Measurements from ENCODE around the gene STK32A.
"Not testable (repeated sequence)": the region's sequence is repeated elsewhere in the genome, so short reads cannot be mapped to it uniquely, and the experiment has no call there.

Gene STK32A

DNA sequence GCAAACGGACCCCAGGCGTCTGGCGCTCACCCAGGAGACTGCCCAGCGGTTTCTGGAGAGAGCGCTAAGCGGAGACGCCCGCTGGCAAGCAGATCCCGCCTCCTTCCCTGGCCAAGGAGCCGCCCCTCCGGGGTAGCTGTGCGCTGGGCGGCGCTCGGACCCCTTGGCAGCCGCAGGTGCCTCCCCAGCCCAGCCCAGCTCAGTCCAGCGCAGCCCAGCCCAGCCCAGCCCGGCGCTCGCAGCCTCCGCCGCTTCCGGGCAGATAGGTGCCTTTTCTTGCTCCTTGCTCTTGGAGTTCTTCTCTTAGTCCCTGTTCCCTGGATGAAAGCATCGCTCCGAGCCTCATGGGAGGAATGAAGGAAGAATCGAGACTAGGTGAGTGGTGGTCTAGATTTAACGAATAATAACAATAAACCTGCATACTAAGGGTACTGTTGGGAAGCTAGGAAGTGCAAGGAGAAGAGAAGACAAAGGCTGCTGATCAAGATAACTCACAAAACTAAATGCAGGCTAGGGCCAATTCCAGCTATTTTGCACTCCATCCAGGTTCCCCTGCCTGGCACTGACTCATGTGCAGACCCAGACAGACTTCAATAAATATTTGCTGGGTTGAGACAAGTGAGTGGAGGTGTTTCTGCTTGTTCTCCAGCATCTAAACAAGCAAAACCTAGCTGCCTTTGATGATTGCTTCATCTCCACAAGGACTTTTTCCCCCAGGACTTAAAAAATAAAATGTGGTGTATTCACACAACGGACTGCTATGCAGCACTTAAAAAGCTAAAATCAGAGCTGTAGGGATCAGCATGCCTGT, at the start of gene STK32A:
Gene STK32A (plus strand): TSS at position 202 of the 811 bp plus-strand sequence. CDS start 4,609 bp downstream, outside the sequence.
- peak; percentile 3 for DNase-seq (ENCODE audit: low read depth)

GRCh38 chr5:147187099-147187540, 47.7 kb upstream of the STK32A start:
- no peak for DNase-seq (ENCODE audit: low read depth)

DNA sequence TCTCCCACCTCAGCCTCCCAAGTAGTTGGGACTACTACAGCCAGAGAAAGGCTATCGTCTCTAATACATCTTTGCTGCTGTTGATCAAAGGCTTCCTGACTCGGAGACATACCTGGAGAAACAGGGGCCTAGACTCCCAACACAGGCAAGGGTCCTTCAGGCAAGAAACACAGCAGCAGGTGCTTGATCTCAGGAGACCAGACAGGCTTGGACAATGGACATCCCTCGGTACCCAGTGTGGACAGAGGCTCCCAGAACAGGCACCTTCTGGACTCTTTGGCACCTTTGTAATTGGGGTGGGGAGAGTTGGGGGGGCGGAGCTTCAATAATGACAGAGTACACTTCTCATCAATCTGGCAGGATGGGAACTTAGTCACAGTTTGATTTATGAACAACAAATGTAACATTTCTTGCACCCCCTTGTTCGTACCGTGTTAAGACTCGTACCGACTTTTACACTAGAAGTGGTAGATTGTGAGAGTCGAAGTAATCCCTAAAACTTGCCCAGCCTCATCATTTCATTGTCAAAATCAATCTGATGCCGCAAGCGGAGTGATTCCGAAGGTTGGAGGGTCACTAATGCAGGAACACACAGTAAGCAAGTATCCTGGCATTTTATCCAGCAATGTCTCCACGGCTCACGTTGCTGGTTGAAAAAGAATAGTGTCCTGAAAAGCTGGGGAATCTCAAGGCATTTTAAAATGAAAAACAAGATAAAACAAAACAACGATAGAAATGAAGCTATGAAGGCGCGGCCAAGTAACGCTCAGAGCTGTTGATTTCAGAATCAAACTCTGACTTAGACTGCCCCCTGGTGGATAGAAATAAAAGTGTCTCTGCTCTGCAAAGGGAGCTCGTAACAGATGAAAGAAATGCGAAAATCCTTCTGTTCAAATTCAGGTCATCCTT, 46.4 kb upstream of the STK32A start:
- DNase-seq (ENCODE audit: low read depth): peak; percentile 40

GRCh38 chr5:147189109-147189424, 45.8 kb upstream of the STK32A start:
- no peak for DNase-seq (ENCODE audit: low read depth)

- no peak for DNase-seq (ENCODE audit: low read depth)
Measured at GRCh38 chr5:147190331-147190730, 44.5 kb upstream of the STK32A start.

DNA sequence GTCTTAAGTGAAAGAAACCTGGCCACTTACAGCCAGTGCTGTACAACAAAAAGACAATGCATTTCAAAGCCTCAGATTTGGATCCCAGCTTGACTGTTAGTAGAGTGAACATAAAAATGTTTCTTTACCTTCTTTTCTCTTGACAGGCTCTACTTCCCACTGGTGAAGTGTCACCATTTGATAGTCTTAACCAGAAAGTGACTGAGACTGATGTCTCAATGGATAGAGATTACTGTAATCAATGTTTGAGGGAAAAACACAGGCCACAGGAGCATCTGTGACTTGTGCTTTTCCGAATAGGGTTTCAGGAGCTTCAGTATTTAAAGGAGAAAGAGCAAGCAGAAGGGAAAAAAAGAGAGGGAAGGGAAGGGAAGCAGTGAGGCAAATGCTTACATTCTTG, 41.7 kb upstream of the STK32A start:
- DNase-seq (ENCODE audit: low read depth): no peak

GRCh38 chr5:147200004-147200403, 34.8 kb upstream of the STK32A start:
- no peak for DNase-seq (ENCODE audit: low read depth)

GRCh38 chr5:147203213-147203612, 31.6 kb upstream of the STK32A start:
- no peak for DNase-seq (ENCODE audit: low read depth)

- no peak for DNase-seq (ENCODE audit: low read depth)
Measured at GRCh38 chr5:147204576-147204975, 30.2 kb upstream of the STK32A start.

- no peak for DNase-seq (ENCODE audit: low read depth)
Measured at GRCh38 chr5:147208134-147208533, 26.7 kb upstream of the STK32A start.

DNA sequence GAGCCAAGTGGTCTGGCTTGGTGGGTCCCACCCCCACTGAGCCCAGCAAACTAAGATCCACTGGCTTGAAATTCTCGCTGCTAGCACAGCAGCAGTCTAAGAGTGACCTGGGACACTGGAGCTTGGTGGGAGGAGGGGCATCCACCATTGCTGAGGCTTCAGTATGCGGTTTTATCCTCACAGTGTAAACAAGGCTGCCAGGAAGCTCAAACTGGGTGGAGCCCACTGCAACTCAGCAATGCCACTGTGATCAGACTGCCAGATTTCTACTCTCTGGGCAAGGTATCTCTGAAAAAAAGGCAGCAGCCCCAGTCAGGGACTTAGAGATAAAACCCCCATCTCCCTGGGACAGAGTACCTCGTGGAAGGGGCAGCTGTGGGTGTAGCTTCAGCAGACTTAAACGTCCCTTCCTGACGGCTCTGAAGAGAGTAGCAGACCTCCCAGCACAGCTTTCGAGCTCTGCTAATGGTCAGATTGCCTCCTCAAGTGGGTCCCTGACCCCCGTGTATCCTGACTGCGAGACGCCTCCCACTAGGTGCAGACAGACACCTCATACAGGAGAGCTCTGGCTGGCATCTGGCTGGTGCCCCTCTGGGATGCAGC, 18.2 kb upstream of the STK32A start:
- DNase-seq (ENCODE audit: low read depth): no peak

DNA sequence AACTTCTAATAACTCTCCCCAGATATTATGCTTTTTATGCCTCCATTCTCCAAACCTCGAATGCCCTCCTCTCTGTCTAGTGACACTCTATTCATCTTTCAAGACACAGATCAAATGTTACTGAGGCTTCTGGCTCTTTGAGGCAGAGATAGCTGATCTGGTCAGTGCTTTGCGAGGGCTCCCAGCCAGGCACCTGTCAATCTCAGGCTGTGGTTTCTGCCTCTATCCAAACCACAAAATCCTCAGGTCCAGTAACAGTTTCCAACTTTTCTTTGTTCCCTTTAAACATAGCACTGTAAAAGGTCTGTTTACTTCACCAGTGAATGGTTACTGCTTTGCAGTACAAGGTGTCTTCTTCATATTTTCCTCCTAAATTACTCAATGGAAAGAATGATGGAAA, 11.5 kb upstream of the STK32A start:
- DNase-seq (ENCODE audit: low read depth): no peak

DNA sequence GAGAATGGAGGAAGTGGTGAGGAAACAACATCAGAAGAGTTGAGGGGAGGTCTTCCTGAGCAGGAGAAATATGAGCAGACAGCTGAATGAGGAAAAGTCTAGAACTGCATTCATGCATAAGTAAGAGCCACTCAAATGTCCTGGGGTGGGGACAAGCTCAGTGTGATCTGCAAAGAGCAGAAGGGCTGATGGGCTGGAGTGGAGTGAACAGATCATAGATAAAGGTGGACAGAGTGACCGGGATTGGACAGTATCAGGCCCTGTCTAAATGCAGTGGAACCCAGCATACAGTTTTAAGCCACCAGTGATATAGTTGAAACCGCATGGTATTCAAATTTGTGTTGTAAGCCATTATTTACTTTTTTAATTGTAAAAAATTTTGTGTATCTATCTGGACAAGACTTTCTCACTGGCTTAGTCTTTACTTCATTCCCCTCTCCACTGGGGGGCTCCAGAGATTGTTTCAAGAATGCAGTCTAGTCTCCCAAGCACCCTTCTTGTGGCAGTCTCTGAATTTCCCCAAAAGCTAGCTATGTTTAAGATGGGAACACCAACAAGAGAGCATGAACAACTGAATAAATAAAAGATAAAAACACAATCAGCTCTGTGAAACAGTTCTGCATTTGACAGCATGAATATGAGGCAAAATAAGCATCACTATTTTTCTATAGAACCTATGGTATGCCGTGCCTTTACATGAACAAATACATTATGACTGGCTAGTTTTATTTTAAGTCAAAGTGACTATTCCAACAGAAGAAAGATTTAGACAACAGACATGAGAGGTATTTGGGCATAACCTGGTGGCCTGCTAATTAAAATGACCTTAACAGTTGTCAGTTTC, 10.7 kb upstream of the STK32A start:
- peak; percentile 23 for DNase-seq (ENCODE audit: low read depth)

- no peak for DNase-seq (ENCODE audit: low read depth)
Measured at GRCh38 chr5:147225938-147226337, 8.9 kb upstream of the STK32A start.

DNA sequence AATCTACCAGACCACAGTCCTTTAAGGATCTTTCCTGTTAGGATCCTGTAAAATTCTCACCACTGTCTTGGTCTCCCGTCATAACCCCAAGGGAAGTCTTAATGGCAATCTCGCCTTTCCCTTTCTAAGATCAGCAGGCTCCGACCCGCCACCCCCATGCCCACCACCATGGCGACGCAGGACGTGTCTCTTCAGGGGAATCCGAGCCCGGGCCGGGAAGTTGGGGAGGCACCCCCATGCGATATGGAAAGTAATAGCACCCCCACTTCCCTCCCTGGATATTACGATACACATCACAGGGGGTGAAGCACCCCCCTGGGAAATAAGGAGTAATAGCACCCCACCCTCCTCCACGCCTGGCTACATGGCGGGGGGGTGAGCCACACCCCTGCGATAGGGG, 8.3 kb upstream of the STK32A start:
- DNase-seq (ENCODE audit: low read depth): no peak

GRCh38 chr5:147234239-147234824, 494 bp upstream of the STK32A start:
- DNase-seq (ENCODE audit: low read depth): no peak

DNA sequence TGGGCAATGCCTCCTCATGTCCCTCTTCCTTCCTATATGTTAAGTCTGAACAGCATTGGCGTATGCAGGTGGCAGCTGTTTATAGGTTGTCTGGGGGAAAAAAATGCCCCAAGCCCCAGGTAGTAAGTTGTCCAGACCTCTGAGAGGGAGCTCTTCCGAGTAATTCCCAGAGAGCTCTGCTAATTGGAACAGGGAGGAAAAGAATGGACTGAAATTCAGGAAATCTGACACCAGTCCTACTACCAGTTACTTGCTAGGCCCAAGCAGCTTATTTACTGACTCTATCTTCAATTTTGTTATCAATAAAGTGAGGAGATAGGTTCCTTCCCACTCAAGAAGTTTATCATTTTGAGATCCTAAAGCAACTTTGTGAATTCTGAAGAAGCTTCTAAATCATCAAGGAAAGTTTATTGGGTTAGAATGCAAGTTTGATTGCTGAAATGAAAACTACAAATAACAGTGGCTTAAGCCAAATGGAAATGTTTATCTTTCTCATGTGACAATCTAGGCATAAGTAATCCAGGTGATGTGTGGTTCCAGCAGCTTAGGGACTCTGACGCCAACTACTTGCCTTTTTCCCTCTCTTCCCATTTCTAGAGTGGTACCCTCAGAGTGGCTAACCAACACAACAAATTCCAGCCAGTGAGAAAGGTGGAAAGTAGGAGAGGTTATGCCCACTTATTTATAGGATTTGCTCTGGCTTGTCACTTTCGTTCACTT, 5.6 kb downstream of the STK32A start:
- DNase-seq (ENCODE audit: low read depth): no peak

GRCh38 chr5:147243238-147243637, 8.4 kb downstream of the STK32A start:
- DNase-seq (ENCODE audit: low read depth): not testable (repeated sequence)

DNA sequence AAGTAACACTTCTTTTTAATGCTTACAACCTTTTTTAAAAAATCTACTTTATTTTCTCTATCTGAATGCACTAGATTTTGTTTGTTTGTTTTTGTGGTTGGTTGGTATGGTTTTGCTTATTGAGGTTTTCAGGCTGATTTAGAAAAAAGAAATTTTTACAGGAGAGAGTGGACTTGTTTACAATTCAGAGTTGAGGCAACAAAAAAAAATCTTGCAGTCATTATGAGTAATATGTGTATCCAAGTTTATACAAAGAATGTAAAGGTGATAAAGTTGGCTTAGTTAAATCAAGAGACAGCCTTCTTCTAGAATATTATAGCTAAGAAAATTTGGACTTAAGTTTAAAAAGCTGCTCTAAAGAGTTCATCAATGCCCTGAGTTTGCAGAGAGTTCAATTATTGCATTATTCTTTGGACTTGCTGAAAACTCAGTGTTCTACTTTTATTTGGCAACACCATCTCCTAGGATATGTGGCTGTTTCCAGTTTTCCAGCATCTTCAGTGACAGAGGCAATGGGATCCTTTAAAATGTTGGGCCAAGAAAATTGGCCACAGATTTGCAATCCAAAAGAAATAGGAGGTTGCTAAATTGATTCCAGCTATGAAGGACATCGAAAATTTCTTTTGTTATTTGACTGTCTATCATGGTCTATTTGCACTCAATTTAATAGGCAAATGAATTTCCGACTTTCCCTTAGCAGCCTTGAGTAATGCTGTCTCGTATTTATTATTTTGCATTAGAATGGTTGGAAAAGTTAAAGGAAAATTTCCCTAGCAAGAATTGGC, 10.7 kb downstream of the STK32A start:
- no peak for DNase-seq (ENCODE audit: low read depth)

DNA sequence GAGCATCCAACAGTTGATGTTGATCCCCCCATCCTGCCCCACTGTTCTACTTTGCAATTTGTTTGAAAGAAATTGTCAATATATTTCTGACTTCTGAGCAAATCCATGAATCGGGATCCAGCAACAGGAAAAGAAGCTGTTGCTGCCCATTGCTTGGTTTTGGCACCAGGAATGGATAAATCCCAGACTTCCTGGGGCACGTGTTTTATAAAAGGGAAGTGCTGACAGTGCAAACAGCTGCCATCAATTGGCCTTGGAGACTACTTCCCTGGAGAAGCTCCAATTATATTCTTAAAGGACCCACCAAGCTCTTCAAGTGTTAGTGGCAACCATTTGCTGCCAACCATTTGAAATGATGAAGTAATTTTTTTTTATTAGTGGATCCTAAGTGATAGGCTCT, 13.7 kb downstream of the STK32A start:
- no peak for DNase-seq (ENCODE audit: low read depth)

Data from fibroblast of the conjunctiva (primary cell).